ENCODE measurements around the gene LRRC8C.

GRCh38 chr1:89632657-89633247, at the start of gene LRRC8C:
- peak in 11 of 12 donors; percentile 20 to 83 (median 67) for TF ChIP-seq CTCF (IDR thresholded peaks at IDR 0.05)
- peak in 1 of 2 donors; percentile 75 for TF ChIP-seq POLR2A (IDR thresholded peaks at IDR 0.05)

Data from heart left ventricle (tissue), 13 donors.